GM18858 (cell line): ENCODE data around the gene INVS.
"Not testable (repeated sequence)": the region's sequence is repeated elsewhere in the genome, so short reads cannot be mapped to it uniquely, and the experiment has no call there.

ENCODE experiments used
- ATAC-seq: cut with Tn5 transposase; IDR thresholded peaks from one replicate; pipeline ENCODE4 v1.9.1; 2021; ENCODE audit not compliant: unreplicated experiment

Gene INVS

GRCh38 chr9:100191264-100191663, 92.2 kb downstream of the INVS start:
- ATAC-seq: no peak

DNA sequence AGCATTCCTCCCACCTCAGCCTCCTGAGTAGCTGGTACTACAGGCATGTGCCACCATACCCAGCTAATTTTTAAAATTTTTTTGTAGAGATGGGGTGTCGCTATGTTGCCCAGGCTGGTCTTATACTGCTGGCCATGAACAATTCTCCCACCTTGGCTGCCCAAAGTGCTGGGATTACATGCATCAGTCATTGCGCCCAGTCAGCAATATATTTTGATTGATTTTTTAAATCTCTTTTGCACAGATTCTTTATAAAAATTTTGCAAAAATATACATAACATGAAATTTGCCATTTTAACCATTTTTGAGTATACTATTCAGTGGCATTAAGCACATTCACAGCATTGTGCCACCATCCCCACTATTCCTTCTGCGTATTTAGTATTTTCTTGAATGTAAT, 94.0 kb downstream of the INVS start:
- ATAC-seq: no peak

DNA sequence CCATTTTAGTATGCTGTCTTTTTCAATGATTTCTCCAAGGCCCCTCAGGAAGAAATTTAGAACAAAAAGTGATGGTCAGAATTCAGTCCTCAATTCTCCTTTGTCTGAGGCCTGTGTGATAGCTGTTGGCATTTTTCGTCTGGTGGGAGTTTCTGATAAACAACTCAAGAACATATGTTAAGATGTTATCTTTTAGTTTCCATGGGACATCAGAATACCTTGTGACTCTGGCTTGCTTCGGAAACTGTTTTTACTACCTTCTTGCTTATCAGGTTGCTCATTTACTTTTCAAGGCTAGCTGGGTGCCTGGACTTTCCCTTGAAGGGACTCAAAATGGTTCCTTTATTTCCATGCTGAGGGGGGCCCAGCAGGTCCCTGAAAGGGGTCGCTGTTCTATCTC, 97.2 kb downstream of the INVS start:
- ATAC-seq: no peak

GRCh38 chr9:100196828-100197227, 97.8 kb downstream of the INVS start:
- ATAC-seq: no peak

DNA sequence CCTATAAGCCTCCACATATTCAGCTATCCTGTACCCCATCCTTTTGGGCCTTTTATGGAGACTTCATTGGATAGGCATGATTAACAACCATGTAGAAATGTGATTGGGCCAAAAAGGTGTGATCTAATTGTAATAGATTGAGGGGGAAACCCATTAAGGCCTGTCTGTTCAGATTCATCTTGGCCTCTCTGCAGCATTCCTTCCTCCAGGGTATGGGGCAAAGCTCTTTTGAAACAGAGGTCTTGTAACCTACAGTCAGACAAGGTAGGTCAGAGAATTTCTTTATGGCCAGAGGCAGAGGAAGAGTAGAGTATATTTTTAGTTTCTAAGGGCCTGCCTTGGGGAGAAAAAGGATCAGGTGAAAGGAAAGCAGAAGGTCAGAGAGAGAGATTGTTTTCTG, 98.5 kb downstream of the INVS start:
- no peak for ATAC-seq

GRCh38 chr9:100202806-100203205, 103.8 kb downstream of the INVS start:
- ATAC-seq: no peak

- ATAC-seq: no peak
Measured at GRCh38 chr9:100204796-100205195, 105.8 kb downstream of the INVS start.

GRCh38 chr9:100206899-100207298, 107.9 kb downstream of the INVS start:
- no peak for ATAC-seq

DNA sequence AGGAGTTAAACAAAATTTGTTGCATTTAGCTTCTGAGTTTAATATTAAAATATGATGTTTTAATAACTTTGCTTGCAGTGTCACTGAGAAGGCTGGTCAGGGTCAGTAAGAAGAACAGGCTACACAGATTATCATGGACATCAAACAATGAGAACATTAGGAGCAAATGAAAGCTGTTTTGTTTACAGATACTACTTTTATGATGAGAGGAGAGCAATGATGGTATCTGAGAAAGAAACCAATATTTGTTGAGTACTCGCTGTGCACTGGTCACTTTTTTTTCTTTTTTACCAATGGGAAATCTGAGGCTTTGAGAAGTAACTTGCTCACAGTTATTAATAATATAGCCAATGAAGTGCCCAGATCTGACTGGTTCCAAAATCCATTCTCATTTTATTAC, 109.6 kb downstream of the INVS start:
- ATAC-seq: no peak

DNA sequence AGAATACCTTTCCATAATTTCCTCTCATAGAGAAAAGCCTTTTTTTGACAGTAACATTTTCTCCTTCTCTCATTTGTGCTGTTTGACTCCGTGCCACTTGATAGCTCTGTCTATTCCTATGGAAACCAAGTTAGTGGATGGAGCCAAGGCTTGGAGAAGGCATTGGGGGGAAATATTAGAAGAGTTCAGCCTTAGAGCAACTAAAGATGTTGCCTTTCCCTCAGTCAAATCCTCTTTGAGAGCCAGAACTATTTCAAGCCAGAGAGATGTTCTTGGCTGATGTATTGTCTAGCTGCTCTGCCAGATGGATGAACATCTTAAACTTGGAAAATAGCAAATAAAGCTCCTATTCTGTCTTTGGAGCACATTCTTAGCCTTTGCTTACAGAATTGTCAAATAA, 112.4 kb downstream of the INVS start:
- ATAC-seq: no peak

GRCh38 chr9:100213730-100214477, 114.9 kb downstream of the INVS start:
- no peak for ATAC-seq

DNA sequence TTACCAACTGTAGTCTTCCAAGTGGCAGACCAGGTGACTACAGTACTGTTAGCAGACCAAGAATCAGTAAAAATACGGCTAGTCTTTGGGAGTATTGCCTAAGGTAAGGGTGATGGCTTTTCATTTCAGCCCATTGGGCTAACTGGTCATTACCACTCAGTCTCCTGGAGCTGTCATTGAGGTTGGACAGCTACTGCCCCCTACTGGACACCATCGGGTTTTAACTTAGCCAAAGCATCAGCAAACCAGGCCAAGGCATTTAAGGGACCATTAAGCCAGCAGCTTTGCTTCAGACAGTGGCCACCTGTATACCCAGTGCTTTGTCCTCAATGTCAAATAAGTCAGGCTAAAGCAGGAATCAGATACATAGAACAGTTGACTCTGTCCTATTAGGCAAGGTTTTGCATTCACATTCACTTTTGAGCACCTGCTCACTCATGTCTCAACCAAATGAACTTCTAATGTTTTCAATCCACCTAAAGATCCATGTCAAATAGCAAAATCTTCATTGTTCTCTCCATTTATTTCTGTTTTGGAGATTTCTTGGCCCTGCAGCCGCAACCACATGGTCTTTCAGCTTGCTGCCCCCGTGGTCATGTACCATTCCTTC, 117.2 kb downstream of the INVS start:
- peak; percentile 36 for ATAC-seq

DNA sequence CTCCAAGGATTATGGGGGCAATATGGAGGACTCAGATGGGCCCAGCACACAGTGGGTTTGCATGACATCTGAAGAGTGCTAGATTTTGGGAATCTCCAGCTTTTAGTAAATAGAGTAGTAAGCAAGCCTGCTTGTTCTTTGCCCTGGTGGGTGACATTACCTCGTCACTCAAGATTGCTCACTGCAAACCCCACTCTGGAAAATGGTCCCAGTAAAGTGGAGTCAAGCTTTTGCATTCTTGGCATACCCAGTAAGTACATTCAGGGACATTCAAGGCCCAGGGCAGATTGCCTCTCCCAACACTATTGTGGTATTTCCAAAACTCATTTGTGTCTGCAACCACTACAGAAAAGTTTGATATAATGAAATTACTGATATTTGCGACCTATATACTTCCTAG, 118.5 kb downstream of the INVS start:
- ATAC-seq: no peak

DNA sequence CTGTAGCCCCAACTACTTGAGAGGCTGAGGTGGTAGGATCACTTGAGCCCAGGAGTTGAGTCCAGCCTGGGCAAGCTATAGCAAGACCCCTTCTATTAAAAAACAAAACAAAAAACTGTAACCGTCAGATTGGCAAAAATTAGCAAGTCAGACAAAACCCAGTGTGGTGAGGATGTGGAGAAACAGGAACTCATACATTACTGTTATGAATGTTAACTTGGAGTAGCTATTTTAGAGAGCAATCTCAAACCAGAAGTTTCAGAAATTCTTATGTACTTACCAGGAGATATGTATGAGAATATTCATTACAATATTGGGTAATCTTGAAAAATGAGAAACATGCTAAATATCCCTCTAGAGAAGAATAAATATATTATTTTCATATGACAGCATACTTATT, 120.3 kb downstream of the INVS start:
- ATAC-seq: peak; percentile 80

GRCh38 chr9:100220936-100221335, 121.9 kb downstream of the INVS start:
- no peak for ATAC-seq

GRCh38 chr9:100221538-100221937, 122.5 kb downstream of the INVS start:
- ATAC-seq: no peak

- no peak for ATAC-seq
Measured at GRCh38 chr9:100222674-100223073, 123.6 kb downstream of the INVS start.

- no peak for ATAC-seq
Measured at GRCh38 chr9:100227636-100228035, 128.6 kb downstream of the INVS start.

GRCh38 chr9:100228352-100228869, 129.4 kb downstream of the INVS start:
- no peak for ATAC-seq

DNA sequence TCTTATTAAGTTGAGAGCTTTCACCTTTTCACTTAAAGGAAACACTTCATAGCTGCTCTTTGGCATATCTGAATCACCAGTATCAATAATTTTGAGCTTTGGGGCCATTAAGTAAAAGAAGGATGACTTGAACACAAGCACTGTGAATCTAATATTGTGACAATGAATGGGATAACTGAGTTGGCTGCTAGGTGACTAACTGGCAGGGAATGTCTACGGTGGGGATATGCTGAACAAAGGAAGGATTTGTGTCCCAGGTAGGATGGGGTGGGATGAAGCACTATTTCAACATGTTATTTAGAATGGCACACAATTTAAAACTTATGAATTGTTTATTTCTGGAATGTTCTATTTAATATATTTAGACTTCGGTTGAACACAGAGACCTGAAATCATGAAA, 130.1 kb downstream of the INVS start:
- no peak for ATAC-seq

DNA sequence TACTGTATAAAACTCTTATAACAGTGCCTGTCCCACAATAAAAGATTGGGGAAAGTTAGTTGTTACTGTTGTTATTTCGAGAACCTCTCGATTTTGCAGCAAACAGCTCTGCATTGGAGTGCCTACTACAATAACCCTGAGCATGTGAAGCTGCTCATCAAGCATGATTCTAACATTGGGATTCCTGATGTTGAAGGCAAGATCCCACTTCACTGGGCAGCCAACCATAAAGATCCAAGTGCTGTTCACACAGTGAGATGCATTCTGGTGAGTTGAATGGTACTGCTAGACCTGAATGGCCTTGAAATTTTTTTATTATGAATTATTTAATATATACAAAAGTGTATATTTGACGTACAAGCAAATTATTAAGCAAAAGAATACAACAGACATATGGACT, 130.5 kb downstream of the INVS start:
- no peak for ATAC-seq

GRCh38 chr9:100236986-100237385, 137.9 kb downstream of the INVS start:
- not testable (repeated sequence) for ATAC-seq

DNA sequence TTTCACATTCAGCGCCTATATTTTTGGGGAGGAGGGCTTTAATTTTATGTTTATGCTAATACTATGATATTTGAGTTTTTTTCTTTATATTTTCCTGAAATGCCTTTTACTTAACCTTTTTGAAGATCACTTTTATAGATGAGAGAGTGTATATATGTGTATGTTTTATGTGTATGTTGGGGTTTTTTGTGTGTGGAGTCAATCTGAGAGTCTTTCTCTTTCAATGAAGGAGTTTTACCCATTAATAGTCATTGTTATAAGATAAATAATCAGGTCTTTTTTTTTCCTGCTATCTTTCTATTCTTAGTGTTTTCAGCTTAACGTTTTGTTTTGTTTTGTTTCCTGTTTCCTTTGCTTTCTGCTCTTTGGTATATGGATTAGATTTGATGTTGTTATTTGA, 141.5 kb downstream of the INVS start:
- no peak for ATAC-seq
